CD4-positive, alpha-beta T cell treated with Interferon alpha-2 for 1 hour (primary cell): ENCODE data around the gene MYO1G.
"Not testable (repeated sequence)": the region's sequence is repeated elsewhere in the genome, so short reads cannot be mapped to it uniquely, and the experiment has no call there.

Experiments
- DNase-seq, 2 donors: peaks; one replicate each; pipeline ENCODE4 v3.0.0-alpha.2; 2020 to 2022

Gene MYO1G

GRCh38 chr7:44978511-44979366 lies at the start of gene MYO1G:
TSS of gene MYO1G (minus strand) at chr7:44979015. CDS start at chr7:44978961, 54 bp downstream.
- peak; percentile 88 to 92 for DNase-seq

DNA sequence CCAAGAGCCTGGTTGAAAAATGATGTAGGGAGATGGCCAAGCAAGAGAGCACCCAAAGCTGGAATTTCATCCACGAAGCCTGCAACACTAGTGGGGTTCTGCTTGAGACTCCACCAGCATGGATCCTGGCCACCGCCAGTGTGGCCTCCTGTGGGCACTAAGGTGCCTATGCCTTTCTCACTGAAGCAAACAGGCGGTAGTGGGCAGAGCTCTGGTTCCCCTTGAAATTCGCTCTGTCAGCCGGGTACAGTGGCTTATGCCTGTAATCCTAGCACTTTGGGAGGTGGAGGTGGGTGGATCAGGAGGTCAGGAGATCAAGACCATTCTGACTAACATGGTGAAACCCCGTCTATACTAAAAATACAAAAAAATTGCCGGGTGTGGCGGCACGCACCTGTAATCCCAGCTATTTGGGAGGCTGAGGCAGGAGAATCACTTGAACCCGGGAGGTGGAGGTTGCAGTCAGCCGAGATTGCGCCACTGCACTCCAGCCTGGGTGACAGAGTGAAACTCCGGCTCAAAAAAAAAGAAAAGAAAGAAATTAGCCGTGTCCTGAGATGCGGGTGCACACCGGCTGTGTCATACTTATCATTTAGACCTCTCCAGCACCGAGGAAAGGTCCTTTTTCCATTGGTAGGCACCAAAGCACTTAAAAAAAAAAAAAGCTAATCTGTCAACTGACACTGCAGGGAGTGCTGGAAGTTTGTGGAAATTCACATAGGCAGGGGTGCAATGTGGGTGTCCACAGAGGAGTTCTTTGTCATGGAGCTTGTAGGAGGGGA lies 49.5 kb upstream of the MYO1G start:
- DNase-seq, result no peak

- DNase-seq, result no peak
These were observed 48.9 kb upstream of the MYO1G start for GRCh38 chr7:45027774-45028114.

DNA sequence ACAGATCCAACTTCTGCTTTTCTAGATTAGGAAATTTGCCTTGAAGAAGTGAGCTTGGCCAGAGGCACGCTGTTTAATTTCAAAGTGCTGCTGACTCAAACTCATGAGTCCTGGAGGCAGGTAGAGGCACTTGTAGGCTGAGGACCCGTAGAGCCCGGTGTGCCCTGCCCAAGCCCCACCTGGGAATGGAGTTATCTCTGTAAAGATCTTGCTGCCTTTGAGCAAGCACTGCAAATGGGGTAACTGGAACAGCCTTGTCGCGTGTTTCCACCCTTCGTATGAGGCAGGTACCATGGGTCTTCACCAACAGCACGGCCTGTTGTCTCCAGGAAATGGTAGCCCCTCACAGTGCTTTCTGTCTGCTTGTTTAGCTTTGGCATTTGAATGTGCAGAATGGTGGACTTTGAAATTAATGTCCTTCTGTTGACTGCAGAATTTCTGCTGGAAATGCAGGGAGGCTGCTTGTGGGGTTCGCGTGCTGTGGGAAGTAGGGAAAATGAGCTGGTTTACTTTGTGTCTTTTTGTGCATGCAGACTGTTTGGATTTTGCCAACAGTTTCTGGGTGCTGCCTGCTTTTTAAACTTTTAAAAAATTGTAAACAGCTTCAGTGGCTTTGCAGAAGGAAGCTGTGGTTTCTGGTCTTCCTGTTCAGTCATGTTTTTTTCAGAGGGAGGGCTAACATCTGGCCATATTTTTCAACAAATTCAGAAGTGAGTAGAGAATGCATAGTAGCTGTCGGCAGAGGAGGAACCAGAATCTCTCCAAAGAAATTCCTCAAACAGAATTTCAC lies 48.4 kb upstream of the MYO1G start:
- peak; percentile 20 to 62 for DNase-seq

DNA sequence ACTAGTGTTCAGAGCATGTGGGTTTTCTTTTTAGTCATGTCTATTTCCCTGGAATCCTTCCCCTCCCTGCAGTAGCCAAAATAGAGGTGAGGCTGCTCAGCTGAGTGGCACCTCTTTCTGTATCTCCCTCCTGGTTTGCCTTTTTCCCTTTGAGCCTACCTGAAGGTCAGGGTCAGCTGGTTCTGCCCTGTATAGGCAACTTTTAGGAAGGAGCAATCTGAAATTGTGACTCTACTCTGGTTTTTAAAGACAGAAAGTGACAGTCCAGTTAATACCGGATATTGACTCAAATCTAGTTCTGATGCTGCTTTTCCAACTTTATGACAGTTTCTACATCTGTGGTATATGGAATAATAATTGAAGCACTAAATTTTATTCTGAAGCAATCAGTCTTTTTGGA lies 47.2 kb upstream of the MYO1G start:
- no peak for DNase-seq

- DNase-seq, result not testable (repeated sequence)
These were observed 46.7 kb upstream of the MYO1G start for GRCh38 chr7:45025473-45025872.

GRCh38 chr7:45024126-45024744 lies 45.4 kb upstream of the MYO1G start:
- DNase-seq, result no peak

GRCh38 chr7:45021604-45022296 lies 42.9 kb upstream of the MYO1G start:
- no peak for DNase-seq

- DNase-seq, result no peak
These were observed 42.1 kb upstream of the MYO1G start for GRCh38 chr7:45020915-45021314.

- DNase-seq, result no peak
These were observed 38.4 kb upstream of the MYO1G start for GRCh38 chr7:45017253-45017652.

DNA sequence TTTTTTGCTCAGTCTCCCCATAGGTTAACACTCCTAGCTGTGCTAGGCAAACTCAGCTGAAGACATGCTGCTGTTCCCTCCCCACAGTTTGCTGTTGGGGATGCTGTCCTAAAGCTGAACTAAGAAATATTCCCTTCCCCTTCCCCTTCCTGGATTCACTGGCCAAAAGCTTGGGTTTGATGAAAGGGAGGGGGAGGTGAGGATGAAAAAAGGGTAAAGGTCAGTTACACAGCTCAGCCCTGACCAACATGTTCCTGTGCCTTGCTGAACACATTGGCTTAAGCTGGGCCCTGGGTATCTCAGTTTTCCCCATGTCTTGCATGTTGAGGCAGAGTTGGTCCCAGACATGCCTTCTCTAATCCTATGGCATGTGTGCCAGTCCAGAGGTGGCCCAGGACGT lies 36.5 kb upstream of the MYO1G start:
- DNase-seq, result no peak

GRCh38 chr7:45013465-45013967 lies 34.7 kb upstream of the MYO1G start:
- DNase-seq, result peak in 1 of 2 donors; percentile 47

DNA sequence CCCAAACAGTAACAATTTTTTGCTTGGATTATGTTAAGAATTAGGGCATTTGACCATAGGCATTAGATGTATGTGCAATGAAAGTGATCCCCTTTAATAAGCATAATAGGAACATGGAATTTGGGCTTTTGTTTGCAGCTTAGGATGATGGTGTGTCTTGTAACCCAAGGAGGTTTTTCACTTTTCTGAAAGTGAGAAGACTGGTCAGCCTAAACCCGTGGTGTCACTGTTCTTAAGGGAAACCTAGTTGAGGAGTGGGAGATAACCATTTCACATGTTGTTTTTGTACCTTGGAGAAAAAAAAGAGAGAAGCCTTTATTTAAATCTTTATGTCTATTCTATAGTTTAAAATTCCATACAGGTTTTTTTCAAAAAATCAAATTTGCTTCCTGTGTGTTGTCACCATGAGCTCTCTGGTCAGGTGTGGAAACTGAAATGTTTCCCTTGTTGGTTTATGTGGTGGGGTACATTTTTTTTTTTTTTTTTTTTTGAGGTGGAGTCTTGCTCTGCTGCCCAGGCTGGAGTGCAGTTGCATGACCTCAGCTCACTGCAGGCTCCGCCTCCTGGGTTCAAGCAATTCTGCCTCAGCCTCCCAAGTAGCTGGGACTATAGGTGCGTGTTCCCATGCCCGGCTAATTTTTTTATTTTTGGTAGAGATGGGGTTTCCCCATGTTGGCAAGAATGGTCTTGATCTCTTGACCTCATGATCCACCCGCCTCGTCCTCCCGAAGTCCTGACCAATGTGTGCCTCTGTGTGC lies 28.9 kb upstream of the MYO1G start:
- no peak for DNase-seq

DNA sequence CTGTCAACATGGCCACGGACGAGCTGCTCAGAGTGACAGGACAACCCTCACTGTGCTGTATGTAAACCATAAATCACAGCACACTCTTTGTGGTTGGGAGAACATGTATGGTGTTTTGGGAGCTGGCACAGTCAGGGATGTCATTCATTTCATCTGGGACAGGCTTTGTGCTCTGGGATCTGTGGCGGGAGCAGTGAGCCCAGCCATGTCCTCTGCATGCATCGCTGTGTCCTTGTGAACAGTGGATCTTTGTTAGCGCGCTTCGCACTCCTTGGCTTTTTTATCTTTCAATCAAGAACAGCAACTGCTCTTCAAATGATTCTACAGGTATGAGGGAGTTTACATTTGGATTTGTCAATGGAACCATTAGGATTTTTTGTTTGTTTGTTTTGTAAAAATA lies 28.3 kb upstream of the MYO1G start:
- DNase-seq, result no peak

GRCh38 chr7:45003789-45004188 lies 25.0 kb upstream of the MYO1G start:
- DNase-seq, result no peak

GRCh38 chr7:45001826-45002225 lies 23.0 kb upstream of the MYO1G start:
- DNase-seq, result no peak

GRCh38 chr7:45001138-45001694 lies 22.4 kb upstream of the MYO1G start:
- DNase-seq, result peak; percentile 61 to 74

DNA sequence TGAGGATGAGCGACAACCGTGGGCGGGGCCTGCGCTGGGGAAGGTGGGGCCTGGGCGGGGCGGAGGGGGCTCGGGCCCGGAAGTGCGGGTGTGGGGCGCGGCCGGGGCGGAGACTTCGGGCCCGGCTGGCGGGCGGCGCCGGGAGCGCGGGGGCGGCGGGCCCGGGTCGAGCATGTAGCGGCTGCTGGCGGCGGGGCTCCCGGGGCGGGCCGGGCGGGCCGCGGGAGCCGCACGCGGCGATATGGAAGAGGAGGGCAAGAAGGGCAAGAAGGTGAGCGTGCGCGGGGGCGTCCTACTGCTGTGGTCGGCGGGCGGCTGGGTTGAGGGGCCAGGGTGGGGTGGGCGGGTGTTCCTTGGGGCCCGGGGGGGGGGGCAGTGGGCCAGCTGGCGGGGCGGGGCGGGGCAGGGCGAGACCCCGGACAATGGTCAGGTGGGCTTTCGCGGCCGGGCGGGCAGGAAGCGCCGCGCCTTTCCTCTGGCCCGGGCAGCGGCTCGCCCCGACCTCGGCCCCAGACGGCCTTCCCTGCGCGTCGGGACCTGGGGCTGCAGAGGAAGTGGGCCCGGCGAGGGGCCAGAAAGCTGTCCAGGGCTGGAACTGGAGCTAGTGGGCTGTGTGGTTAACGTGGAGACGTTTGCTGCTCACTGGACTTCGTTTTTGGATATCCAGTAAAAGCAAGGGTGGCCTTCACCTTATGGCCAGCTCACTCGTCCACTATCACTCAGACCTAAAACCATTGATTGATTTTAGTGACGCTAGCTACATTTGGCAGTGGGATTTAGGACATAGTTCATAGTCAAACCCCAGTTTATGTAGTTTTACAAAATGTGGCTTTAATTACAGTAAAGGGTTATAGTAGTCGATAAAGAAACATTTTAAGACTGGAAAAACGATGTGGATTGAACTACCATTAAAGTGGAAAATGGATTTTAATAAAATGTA lies 21.5 kb upstream of the MYO1G start, which contains the start of gene CCM2:
CCM2 (plus strand) TSS at position 109 of the 940 bp plus-strand sequence; CDS start at position 242, 133 bp downstream.
- no peak for DNase-seq
